Endothelial cell of umbilical vein (primary cell): ENCODE data around the gene BNC2. TPM values are rescaled to one million over a fixed set of nuclear protein-coding genes. Genes with fewer than 3 reads are reported as not detected.

ENCODE experiments used
- BruUV-seq: library from RNA; stranded (reverse); fragments of 400-500 nt; replicated peaks from 2 replicates; lab custom pipeline; 2021; lab: Mats Ljungman, UMichigan
- CTCF ChIA-PET: fragments of 300-600, 350-600 bp; sonication (Branson Sonifier 250); formaldehyde crosslinking; loops from one replicate; lab custom pipeline; 2021; ENCODE audit warnings: antibody characterized with exemption, inconsistent platforms; lab: Charles Lee
- POLR2A ChIA-PET: fragments of 300-600, 350-600 bp; sonication (Branson Sonifier 250); formaldehyde crosslinking; loops from one replicate; lab custom pipeline; 2021; ENCODE audit warnings: antibody characterized with exemption, inconsistent platforms; lab: Charles Lee
- DNase-seq: peaks from one replicate; pipeline ENCODE4 v3.0.0-alpha.2; 2011; ENCODE audit warnings: low read depth, low spot score
- FAIRE-seq: peaks from 2 replicates; lab custom pipeline; 2011; peaks lifted over from hg19 to GRCh38; lab: Jason Lieb, UNC
- H2AFZ ChIP-seq: 2 replicates; pipeline ENCODE4 v1.6.0; 2012; ENCODE audit warnings: low read depth, low read length, control low read depth, inconsistent platforms
- H3K27ac ChIP-seq: 2 replicates; pipeline ENCODE4 v1.5.1; 2011; ENCODE audit warnings: low read depth, mild to moderate bottlenecking, control low read depth, low read length, moderate library complexity; ENCODE audit not compliant: insufficient read depth
- H3K27me3 ChIP-seq, 2 experiments: 2 replicates each; pipeline versions ENCODE4 v1.6.0 to v1.6.1; 2011; ENCODE audit warnings: low read length in 2 of 2, mixed read lengths in 1 of 2; ENCODE audit not compliant: control insufficient read depth in 2 of 2, insufficient read depth in 2 of 2
- H3K36me3 ChIP-seq, 2 experiments: 2 replicates in 1 of 2; 3 replicates in 1 of 2; pipeline ENCODE4 v1.5.1; 2011; ENCODE audit warnings: low read length in 2 of 2, mild to moderate bottlenecking in 1 of 2, moderate library complexity in 1 of 2; ENCODE audit not compliant: control insufficient read depth in 2 of 2, insufficient read depth in 2 of 2; ENCODE audit errors: extremely low read depth in 1 of 2
- H3K4me1 ChIP-seq: 3 replicates; pipeline ENCODE4 v1.5.1; 2011; ENCODE audit warnings: mild to moderate bottlenecking, low read length; ENCODE audit not compliant: control insufficient read depth, insufficient read depth; ENCODE audit errors: extremely low read depth
- H3K4me2 ChIP-seq: 2 replicates; pipeline ENCODE4 v1.6.1; 2011; ENCODE audit warnings: low read length, control low read depth, mixed read lengths; ENCODE audit not compliant: insufficient read depth
- H3K4me3 ChIP-seq, 3 experiments: fragments of 200-600 bp in 1 of 3; sonication (generic), shearing (Covaris generic) in 1 of 3; replicated peaks in 1 of 3; 2 replicates each; pipeline ENCODE4 v1.5.1; 2011 to 2016; ENCODE audit warnings: control low read depth in 3 of 3, low read length in 3 of 3, mild to moderate bottlenecking in 2 of 3, inconsistent platforms in 1 of 3, low read depth in 1 of 3, moderate library complexity in 1 of 3; ENCODE audit not compliant: insufficient read depth in 1 of 3
- H3K79me2 ChIP-seq: 2 replicates; pipeline ENCODE4 v1.6.0; 2012; ENCODE audit warnings: low read length, inconsistent platforms; ENCODE audit not compliant: control insufficient read depth, insufficient read depth
- H3K9ac ChIP-seq: replicated peaks from 2 replicates; pipeline ENCODE3; 2011; ENCODE audit warnings: low read length, control low read depth; ENCODE audit not compliant: insufficient read depth; ENCODE audit errors: extremely low read depth
- H3K9me1 ChIP-seq: replicated peaks from 3 replicates; pipeline ENCODE4 v1.6.0; 2011; ENCODE audit warnings: mild to moderate bottlenecking, low read length; ENCODE audit not compliant: control insufficient read depth, insufficient read depth; ENCODE audit errors: extremely low read depth
- H3K9me3 ChIP-seq: replicated peaks from 2 replicates; pipeline ENCODE4 v1.5.1; 2012; ENCODE audit warnings: low read length, inconsistent platforms; ENCODE audit not compliant: control insufficient read depth, insufficient read depth
- H4K20me1 ChIP-seq: replicated peaks from 2 replicates; pipeline ENCODE3; 2011; ENCODE audit warnings: mild to moderate bottlenecking, low read length; ENCODE audit not compliant: control insufficient read depth, insufficient read depth; ENCODE audit errors: extremely low read depth
- CTCF ChIP-seq, 2 donors: IDR thresholded peaks; 1 replicate in 1 of 2; 2 replicates in 1 of 2; pipeline ENCODE4 v1.5.1; 2011; ENCODE audit warnings: low read length in 2 of 2, mild to moderate bottlenecking in 2 of 2, moderate library complexity in 2 of 2, control low read depth in 1 of 2, inconsistent platforms in 1 of 2, low read depth in 1 of 2; ENCODE audit not compliant: insufficient read depth in 1 of 2; ENCODE audit errors: extremely low read depth in 1 of 2
- EZH2 ChIP-seq: IDR thresholded peaks from 2 replicates; pipeline ENCODE4 v1.6.1; 2012; ENCODE audit warnings: borderline replicate concordance, low read depth, mild to moderate bottlenecking, moderate library complexity, low read length, inconsistent platforms; ENCODE audit not compliant: severe bottlenecking
- FOS ChIP-seq: IDR thresholded peaks from 2 replicates; pipeline ENCODE4 v1.6.1; 2011; ENCODE audit warnings: mild to moderate bottlenecking, low read length, moderate library complexity, borderline replicate concordance; ENCODE audit not compliant: insufficient read depth
- GATA2 ChIP-seq: IDR thresholded peaks from 2 replicates; pipeline ENCODE4 v1.7.0; 2011; ENCODE audit warnings: low read depth, mild to moderate bottlenecking, moderate library complexity, mixed read lengths, low read length; ENCODE audit not compliant: insufficient read length, insufficient read depth
- JUN ChIP-seq: IDR thresholded peaks from 2 replicates; pipeline ENCODE4 v1.6.1; 2011; ENCODE audit warnings: borderline replicate concordance, low read depth; ENCODE audit not compliant: insufficient read length, insufficient read depth
- MAX ChIP-seq: IDR thresholded peaks from 2 replicates; pipeline ENCODE4 v1.6.1; 2011; ENCODE audit not compliant: insufficient read depth, insufficient read length
- MYC ChIP-seq: IDR thresholded peaks from one replicate; pipeline ENCODE4 v1.6.1; 2011; ENCODE audit warnings: mild to moderate bottlenecking, low read depth, low read length
- POLR2A ChIP-seq: IDR thresholded peaks from 2 replicates; pipeline ENCODE4 v1.6.1; 2012; ENCODE audit warnings: low read depth, mild to moderate bottlenecking, control low read depth, low read length
- POLR2AphosphoS5 ChIP-seq: IDR thresholded peaks from 2 replicates; pipeline ENCODE4 v1.6.1; 2012; ENCODE audit warnings: low read depth, mild to moderate bottlenecking, control low read depth, low read length, moderate library complexity; ENCODE audit not compliant: insufficient read depth
- dilution Hi-C: fragments of 300-500 bp; cut with MboI; formaldehyde crosslinking; loops from one replicate; pipeline ENCODE4 v1.15.0; 2019; ENCODE audit warnings: low sequenced_read_pairs; ENCODE audit not compliant: extremely low pct_ligation_motif_present
- intact Hi-C: fragments of 100-400 bp; cut with micrococcal nuclease; formaldehyde crosslinking; loops from one replicate; pipeline ENCODE4 v1.10.0; 2022
- polyA plus RNA-seq, 4 experiments: library from polyadenylated mRNA; depleted of rRNA in 3 of 4; stranded (reverse) in 3 of 4; unstranded in 1 of 4; fragments of >200 nt; gene quantifications; 2 replicates each; pipeline versions ENCODE4 v1.2.1 to v1.2.3, GENCODE V29; 2011 to 2012; ENCODE audit warnings: missing spikeins in 1 of 4
- total RNA-seq: library from RNA; stranded (reverse); gene quantifications from 2 replicates; pipeline ENCODE4 v1.2.3, GENCODE V29; 2021

Gene BNC2
- total and polyA plus RNA-seq, 2 donors (not counting 3 experiments of a cell fraction or from before 2014, with no cell fraction given) = 12.1 to 34.3 TPM

DNA sequence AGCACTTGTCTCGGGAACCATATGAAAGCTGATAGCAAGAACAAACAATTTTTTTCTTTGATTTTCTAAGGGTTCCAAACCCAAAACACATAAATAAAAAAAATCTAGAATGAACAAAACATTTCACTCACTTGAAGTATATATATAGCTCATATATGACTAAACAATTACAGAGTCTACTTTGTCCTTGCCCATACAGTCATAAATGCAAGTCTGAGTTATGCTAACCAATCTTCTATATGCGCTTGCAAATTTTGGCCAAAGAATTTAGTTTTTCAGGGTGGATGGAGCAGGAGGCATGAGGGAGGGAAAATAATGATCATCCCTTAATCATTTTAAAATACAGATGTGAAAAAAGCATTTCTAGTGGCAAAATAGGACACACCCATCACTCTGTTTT, 370.1 kb downstream of the BNC2 start:
- no peak overlapping the region for H3K4me3 ChIP-seq
- no peaks in the 10 kb centered on the region for H4K20me1 ChIP-seq
- H3K36me3 ChIP-seq = no peaks in the 10 kb centered on the region
- DNase-seq (no peak), FAIRE-seq (no peak)
- H3K79me2 ChIP-seq = peaks cover 7% of the 10 kb centered on the region
- H3K9ac ChIP-seq = no peak overlapping the region
- POLR2A ChIA-PET = interaction anchor here (0.5 kb wide), 1 partner anchor 8 kb away, joined by 5 read pairs; no protein-coding TSS in a partner anchor
- H3K9me3 ChIP-seq = no peaks in the 10 kb centered on the region
- peak overlapping the region; percentile 14 for H3K4me2 ChIP-seq
- dilution Hi-C loops = no loop called here
- intact Hi-C loops = no loop called here
- no peaks in the 10 kb centered on the region for H3K27me3 ChIP-seq
- H3K27ac ChIP-seq = no peak overlapping the region
- no peaks in the 10 kb centered on the region for H3K9me1 ChIP-seq
- TF ChIP-seq GATA2 (no peak), MYC (no peak), POLR2AphosphoS5 (no peak), MAX (no peak), JUN (no peak), FOS (no peak), POLR2A (no peak), CTCF (IDR thresholded peaks at IDR 0.05; ENCODE audit: extremely low read depth in 1 of 2, insufficient read depth in 1 of 2, low read depth in 1 of 2, low read length in 2 of 2) (no peak), EZH2 (no peak)
- no peak overlapping the region for H2AFZ ChIP-seq
- no TSS peak for BruUV-seq
- H3K4me1 ChIP-seq = peaks cover 51% of the 10 kb centered on the region
- CTCF ChIA-PET = interaction anchor here (1.4 kb wide), 1 partner anchor 17 kb away, joined by 4 read pairs; no protein-coding TSS in a partner anchor
